Measurements from ENCODE around the gene KIF26B. TPM values are rescaled to one million over a fixed set of nuclear protein-coding genes. Genes with fewer than 3 reads are reported as not detected.

KIF26B gene
- total and polyA plus RNA-seq, 3 experiments from 2014 or later, result 0.11 to 0.16 TPM; not detected in 1

GRCh38 chr1:245197911-245198379 is 43.2 kb downstream of the KIF26B start:
- no peak overlapping the region for H3K27ac ChIP-seq (ENCODE audit: low read depth, low read length)
- peaks cover 10 to 27% of the 10 kb centered on the region in 2 donors for H3K27me3 Mint-ChIP-seq
- peaks cover 0 to 1% (median 0%) of the 10 kb centered on the region in 5 donors for H3K9me3 Mint-ChIP-seq
- H3K4me3 Mint-ChIP-seq, result no peak overlapping the region
- CTCF ChIA-PET, result no interaction called here
- H3K4me1 ChIP-seq (ENCODE audit: insufficient read depth, low read length), result no peaks in the 10 kb centered on the region
- H3K27ac Mint-ChIP-seq, result no peak overlapping the region
- peaks cover 0 to 2% (median 0%) of the 10 kb centered on the region in 3 donors for H3K4me1 Mint-ChIP-seq
- H3K9me3 ChIP-seq (ENCODE audit: low read length), result no peaks in the 10 kb centered on the region
- no peaks in the 10 kb centered on the region for H3K27me3 ChIP-seq (ENCODE audit: insufficient read depth, low read length, poor library complexity, severe bottlenecking)
- POLR2A ChIA-PET, result no interaction called here
- no peaks in the 10 kb centered on the region for H3K36me3 Mint-ChIP-seq
- H3K4me3 ChIP-seq (ENCODE audit: low read length), result no peak overlapping the region
- H3K36me3 ChIP-seq (ENCODE audit: insufficient read depth, low read length), result no peaks in the 10 kb centered on the region
- no peak for DNase-seq

- CTCF ChIA-PET, result no interaction called here
- peaks cover 10 to 27% of the 10 kb centered on the region in 2 donors for H3K27me3 Mint-ChIP-seq
Measured at GRCh38 chr1:245198748-245199516, 44.1 kb downstream of the KIF26B start.

GRCh38 chr1:245200146-245200545 is 45.4 kb downstream of the KIF26B start:
- H3K4me1 Mint-ChIP-seq, result peaks cover 0 to 2% (median 0%) of the 10 kb centered on the region in 3 donors

More at GRCh38 chr1:245198748-245199516, 44.1 kb downstream of the KIF26B start:
- H3K9me3 ChIP-seq (ENCODE audit: low read length), result no peaks in the 10 kb centered on the region
- no peak for DNase-seq
- no peaks in the 10 kb centered on the region for H3K36me3 ChIP-seq (ENCODE audit: insufficient read depth, low read length)
- H3K27ac ChIP-seq (ENCODE audit: low read depth, low read length), result no peak overlapping the region
- Mint-ChIP-seq H3K4me3 (no peak overlapping the region), H3K4me1 (peaks cover 0 to 2% (median 0%) of the 10 kb centered on the region in 3 donors), H3K27ac (no peak overlapping the region), H3K36me3 (no peaks in the 10 kb centered on the region), H3K9me3 (peaks cover 0 to 1% (median 0%) of the 10 kb centered on the region in 5 donors)
- POLR2A ChIA-PET, result no interaction called here
- no peaks in the 10 kb centered on the region for H3K27me3 ChIP-seq (ENCODE audit: insufficient read depth, low read length, poor library complexity, severe bottlenecking)
- H3K4me1 ChIP-seq (ENCODE audit: insufficient read depth, low read length), result no peaks in the 10 kb centered on the region
- H3K4me3 ChIP-seq (ENCODE audit: low read length), result no peak overlapping the region

DNA sequence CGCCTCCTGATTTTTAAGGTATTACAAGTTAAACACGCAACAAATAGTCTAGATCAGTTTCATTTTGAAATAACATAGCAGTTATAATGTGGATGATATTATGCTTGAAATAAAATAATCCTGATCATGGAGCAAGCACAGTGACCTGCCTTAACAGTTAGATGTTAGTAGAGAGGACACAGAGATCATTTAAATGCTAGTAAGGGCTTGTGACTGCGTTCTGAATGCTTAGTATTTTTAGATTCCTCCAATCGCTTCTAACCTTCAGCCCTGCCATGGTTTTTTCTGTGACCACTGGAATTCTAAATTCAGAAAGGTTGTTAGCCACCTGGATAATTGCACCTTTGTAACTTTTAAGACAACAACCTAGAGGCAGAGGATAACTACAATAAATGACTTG is 46.4 kb downstream of the KIF26B start:
- H3K27ac ChIP-seq (ENCODE audit: low read depth, low read length), result no peak overlapping the region
- no peaks in the 10 kb centered on the region for H3K36me3 ChIP-seq (ENCODE audit: insufficient read depth, low read length)
- no peaks in the 10 kb centered on the region for H3K4me1 ChIP-seq (ENCODE audit: insufficient read depth, low read length)
- no peaks in the 10 kb centered on the region for H3K9me3 ChIP-seq (ENCODE audit: low read length)
- Mint-ChIP-seq H3K27me3 (peaks cover 15 to 22% of the 10 kb centered on the region in 2 donors), H3K9me3 (peaks cover 0 to 4% (median 1%) of the 10 kb centered on the region in 5 donors), H3K27ac (no peak overlapping the region), H3K36me3 (no peaks in the 10 kb centered on the region), H3K4me1 (peaks cover 0 to 2% (median 0%) of the 10 kb centered on the region in 3 donors), H3K4me3 (no peak overlapping the region)
- no peak overlapping the region for H3K4me3 ChIP-seq (ENCODE audit: low read length)
- no peaks in the 10 kb centered on the region for H3K27me3 ChIP-seq (ENCODE audit: insufficient read depth, low read length, poor library complexity, severe bottlenecking)
- POLR2A ChIA-PET, result no interaction called here
- DNase-seq, result no peak
- CTCF ChIA-PET, result no interaction called here

More at GRCh38 chr1:245200146-245200545, 45.4 kb downstream of the KIF26B start:
- ChIA-PET CTCF (no interaction called here), POLR2A (no interaction called here)
- H3K36me3 Mint-ChIP-seq, result no peaks in the 10 kb centered on the region
- no peak for DNase-seq
- H3K4me3 Mint-ChIP-seq, result no peak overlapping the region
- H3K27me3 Mint-ChIP-seq, result peaks cover 12 to 27% of the 10 kb centered on the region in 2 donors
- H3K9me3 ChIP-seq (ENCODE audit: low read length), result no peaks in the 10 kb centered on the region
- no peak overlapping the region for H3K4me3 ChIP-seq (ENCODE audit: low read length)
- no peaks in the 10 kb centered on the region for H3K27me3 ChIP-seq (ENCODE audit: insufficient read depth, low read length, poor library complexity, severe bottlenecking)
- H3K9me3 Mint-ChIP-seq, result peaks cover 0 to 1% (median 0%) of the 10 kb centered on the region in 5 donors
- H3K27ac ChIP-seq (ENCODE audit: low read depth, low read length), result no peak overlapping the region
- no peak overlapping the region for H3K27ac Mint-ChIP-seq
- no peaks in the 10 kb centered on the region for H3K4me1 ChIP-seq (ENCODE audit: insufficient read depth, low read length)
- no peaks in the 10 kb centered on the region for H3K36me3 ChIP-seq (ENCODE audit: insufficient read depth, low read length)

GRCh38 chr1:245201827-245202226 is 47.0 kb downstream of the KIF26B start:
- H3K4me1 Mint-ChIP-seq, result peaks cover 0 to 2% (median 0%) of the 10 kb centered on the region in 3 donors
- peaks cover 2 to 9% (median 5%) of the 10 kb centered on the region in 5 donors for H3K9me3 Mint-ChIP-seq
- no peak overlapping the region for H3K4me3 Mint-ChIP-seq
- no peaks in the 10 kb centered on the region for H3K36me3 Mint-ChIP-seq
- ChIA-PET POLR2A (no interaction called here), CTCF (no interaction called here)
- Histone ChIP-seq H3K4me1 (ENCODE audit: insufficient read depth, low read length) (no peaks in the 10 kb centered on the region), H3K27me3 (ENCODE audit: insufficient read depth, low read length, poor library complexity, severe bottlenecking) (no peaks in the 10 kb centered on the region), H3K4me3 (ENCODE audit: low read length) (no peak overlapping the region), H3K27ac (ENCODE audit: low read depth, low read length) (no peak overlapping the region), H3K36me3 (ENCODE audit: insufficient read depth, low read length) (no peaks in the 10 kb centered on the region), H3K9me3 (ENCODE audit: low read length) (no peaks in the 10 kb centered on the region)
- H3K27ac Mint-ChIP-seq, result no peak overlapping the region
- H3K27me3 Mint-ChIP-seq, result peaks cover 14 to 17% of the 10 kb centered on the region in 2 donors
- DNase-seq, result no peak

- no peak overlapping the region for H3K4me3 Mint-ChIP-seq
Measured at GRCh38 chr1:245205396-245205795, 50.6 kb downstream of the KIF26B start.

DNA sequence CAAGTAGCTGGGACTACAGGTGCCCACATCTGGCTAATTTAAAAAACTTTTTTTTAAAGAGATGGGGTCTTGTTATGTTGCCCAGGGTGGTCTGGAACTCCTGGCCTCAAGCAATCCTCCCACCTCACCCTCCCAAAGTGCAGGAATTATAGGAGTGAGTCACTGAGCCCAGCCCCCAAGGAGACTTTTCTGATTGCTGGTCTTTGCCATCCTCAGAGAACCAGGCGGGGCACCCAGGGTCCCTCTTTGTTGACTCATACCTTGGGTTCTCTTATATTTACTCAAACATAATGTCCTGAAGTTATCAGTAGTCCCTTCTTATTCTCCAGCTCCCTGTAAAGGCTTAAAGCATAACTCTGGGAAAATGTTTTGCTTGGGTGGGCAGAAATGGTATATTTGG is 51.1 kb downstream of the KIF26B start:
- Mint-ChIP-seq H3K36me3 (no peaks in the 10 kb centered on the region), H3K4me1 (no peaks in the 10 kb centered on the region), H3K9me3 (peaks cover 7 to 27% (median 14%) of the 10 kb centered on the region in 5 donors), H3K4me3 (no peak overlapping the region), H3K27me3 (peaks cover 3 to 7% of the 10 kb centered on the region in 2 donors), H3K27ac (no peak overlapping the region)
- Histone ChIP-seq H3K36me3 (ENCODE audit: insufficient read depth, low read length) (no peaks in the 10 kb centered on the region), H3K4me1 (ENCODE audit: insufficient read depth, low read length) (no peaks in the 10 kb centered on the region), H3K4me3 (ENCODE audit: low read length) (no peak overlapping the region), H3K9me3 (ENCODE audit: low read length) (no peaks in the 10 kb centered on the region), H3K27me3 (ENCODE audit: insufficient read depth, low read length, poor library complexity, severe bottlenecking) (no peaks in the 10 kb centered on the region), H3K27ac (ENCODE audit: low read depth, low read length) (no peak overlapping the region)
- POLR2A ChIA-PET, result no interaction called here
- DNase-seq, result no peak
- CTCF ChIA-PET, result no interaction called here

More at GRCh38 chr1:245205396-245205795, 50.6 kb downstream of the KIF26B start:
- no peak overlapping the region for H3K27ac ChIP-seq (ENCODE audit: low read depth, low read length)
- ChIA-PET POLR2A (no interaction called here), CTCF (no interaction called here)
- no peak overlapping the region for H3K4me3 ChIP-seq (ENCODE audit: low read length)
- no peak overlapping the region for H3K27ac Mint-ChIP-seq
- no peaks in the 10 kb centered on the region for H3K4me1 Mint-ChIP-seq
- H3K4me1 ChIP-seq (ENCODE audit: insufficient read depth, low read length), result no peaks in the 10 kb centered on the region
- no peaks in the 10 kb centered on the region for H3K36me3 Mint-ChIP-seq
- no peak for DNase-seq
- H3K27me3 ChIP-seq (ENCODE audit: insufficient read depth, low read length, poor library complexity, severe bottlenecking), result no peaks in the 10 kb centered on the region
- peaks cover 7 to 27% (median 14%) of the 10 kb centered on the region in 5 donors for H3K9me3 Mint-ChIP-seq
- no peaks in the 10 kb centered on the region for H3K9me3 ChIP-seq (ENCODE audit: low read length)
- H3K36me3 ChIP-seq (ENCODE audit: insufficient read depth, low read length), result no peaks in the 10 kb centered on the region
- peaks cover 3 to 7% of the 10 kb centered on the region in 2 donors for H3K27me3 Mint-ChIP-seq

DNA sequence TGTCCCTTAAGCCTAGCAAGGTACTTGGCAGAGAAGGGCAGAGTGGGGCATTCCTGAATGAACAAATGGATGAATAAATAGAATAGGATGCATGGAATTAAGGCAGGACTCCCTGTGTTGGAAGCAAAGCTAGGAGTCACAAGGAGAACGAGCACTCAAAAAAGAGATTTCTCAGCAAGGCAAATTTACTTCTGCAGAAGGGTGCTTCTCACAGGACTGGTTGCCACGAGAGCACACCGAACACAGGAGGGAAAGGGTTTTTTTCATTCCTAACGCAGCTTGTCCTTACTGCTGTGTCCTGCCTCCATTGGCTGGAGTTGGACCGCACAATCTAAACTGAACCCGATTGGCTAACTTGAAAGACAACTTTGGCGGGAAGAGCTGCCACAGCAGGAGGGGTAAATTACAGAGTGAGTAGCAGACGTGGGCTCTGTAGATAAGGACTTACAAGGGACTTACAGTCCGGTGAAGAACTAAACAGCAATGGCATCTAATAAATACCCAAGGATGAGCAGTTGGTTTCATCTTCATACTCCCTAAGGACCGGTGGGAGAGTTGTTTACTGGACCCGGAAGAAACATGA is 52.4 kb downstream of the KIF26B start:
- H3K27ac ChIP-seq (ENCODE audit: low read depth, low read length), result no peak overlapping the region
- no peak overlapping the region for H3K4me3 Mint-ChIP-seq

More for the DNA sequence above, 52.4 kb downstream of the KIF26B start:
- Mint-ChIP-seq H3K27me3 (peaks cover 3 to 5% of the 10 kb centered on the region in 2 donors), H3K27ac (peak overlapping the region in 1 of 8 donors; percentile 6), H3K36me3 (no peaks in the 10 kb centered on the region), H3K9me3 (peaks cover 7 to 27% (median 12%) of the 10 kb centered on the region in 5 donors), H3K4me1 (no peaks in the 10 kb centered on the region)
- ChIA-PET CTCF (no interaction called here), POLR2A (no interaction called here)
- Histone ChIP-seq H3K9me3 (ENCODE audit: low read length) (no peaks in the 10 kb centered on the region), H3K4me3 (ENCODE audit: low read length) (no peak overlapping the region), H3K4me1 (ENCODE audit: insufficient read depth, low read length) (no peaks in the 10 kb centered on the region), H3K36me3 (ENCODE audit: insufficient read depth, low read length) (no peaks in the 10 kb centered on the region), H3K27me3 (ENCODE audit: insufficient read depth, low read length, poor library complexity, severe bottlenecking) (no peaks in the 10 kb centered on the region)
- DNase-seq, result no peak
